Measurements from ENCODE around the gene BOLA1. TPM values are rescaled to one million over a fixed set of nuclear protein-coding genes. Genes with fewer than 3 reads are reported as not detected.

Gene BOLA1
- total RNA-seq, 2 experiments from 2014 or later = 25.1 to 28.8 TPM

- ATAC-seq (no peak), DNase-seq (no peak)
- Mint-ChIP-seq H3K36me3 (ENCODE audit: low read depth) (peaks cover 2% of the 10 kb centered on the region), H3K4me3 (no peak overlapping the region), H3K27me3 (no peaks in the 10 kb centered on the region), H3K27ac (no peak overlapping the region), H3K4me1 (ENCODE audit: low read depth) (peaks cover 20% of the 10 kb centered on the region), H3K9me3 (no peaks in the 10 kb centered on the region)
- intact Hi-C loops (cut with micrococcal nuclease) = no loop called here
- TF ChIP-seq CTCF (IDR thresholded peaks at IDR 0.05) = no peak
- POLR2A ChIA-PET = interaction anchor here (1.3 to 7.2 kb wide), 2 partner anchors 32 to 45 kb away, joined by 3 to 62 read pairs; a partner anchor contains a TSS
- CTCF ChIA-PET = interaction anchor here (1.7 kb wide), 1 partner anchor 30 kb away, joined by 5 read pairs; no protein-coding TSS in a partner anchor
These were observed 33.1 kb downstream of the BOLA1 start for GRCh38 chr1:149932474-149932873.

- H3K4me1 Mint-ChIP-seq (ENCODE audit: low read depth) = peaks cover 26% of the 10 kb centered on the region
- POLR2A ChIA-PET = interaction anchor here (1.3 to 7.2 kb wide), 2 partner anchors 33 to 46 kb away, joined by 3 to 62 read pairs; a partner anchor contains a TSS
- no peaks in the 10 kb centered on the region for H3K27me3 Mint-ChIP-seq
- DNase-seq = no peak
- no peak for TF ChIP-seq CTCF (IDR thresholded peaks at IDR 0.05)
- no peaks in the 10 kb centered on the region for H3K9me3 Mint-ChIP-seq
- ATAC-seq = no peak
- CTCF ChIA-PET = interaction anchor here (1.7 kb wide), 1 partner anchor 29 kb away, joined by 5 read pairs; no protein-coding TSS in a partner anchor
- intact Hi-C loops (cut with micrococcal nuclease) = no loop called here
- no peak overlapping the region for H3K27ac Mint-ChIP-seq
- no peak overlapping the region for H3K4me3 Mint-ChIP-seq
- H3K36me3 Mint-ChIP-seq (ENCODE audit: low read depth) = no peaks in the 10 kb centered on the region
These were observed 33.8 kb downstream of the BOLA1 start for GRCh38 chr1:149933208-149933607.

GRCh38 chr1:149934356-149934755, 35.0 kb downstream of the BOLA1 start:
- Mint-ChIP-seq H3K27ac (no peak overlapping the region), H3K36me3 (ENCODE audit: low read depth) (no peaks in the 10 kb centered on the region), H3K9me3 (no peaks in the 10 kb centered on the region), H3K27me3 (no peaks in the 10 kb centered on the region), H3K4me3 (no peak overlapping the region), H3K4me1 (ENCODE audit: low read depth) (peaks cover 26% of the 10 kb centered on the region)
- ATAC-seq = no peak
- no peak for TF ChIP-seq CTCF (IDR thresholded peaks at IDR 0.05)
- DNase-seq = no peak
- CTCF ChIA-PET = interaction anchor here (1.7 kb wide), 1 partner anchor 28 kb away, joined by 5 read pairs; no protein-coding TSS in a partner anchor
- POLR2A ChIA-PET = interaction anchor here (7.2 kb wide), 1 partner anchor 47 kb away, joined by 62 read pairs; a partner anchor contains a TSS
- intact Hi-C loops (cut with micrococcal nuclease) = no loop called here

- TF ChIP-seq CTCF (IDR thresholded peaks at IDR 0.05) = no peak
- peak within 1 kb of the TSS; percentile 5 for H3K4me3 Mint-ChIP-seq
- H3K27me3 Mint-ChIP-seq = no peaks in the 10 kb centered on the region
- ChIA-PET POLR2A (interaction anchor here (1.4 kb wide), 1 partner anchor 18 kb away, joined by 4 read pairs; no protein-coding TSS in a partner anchor), CTCF (no interaction called here)
- H3K9me3 Mint-ChIP-seq = no peaks in the 10 kb centered on the region
- intact Hi-C loops (cut with micrococcal nuclease) = no loop called here
- peaks cover 30% of the 10 kb centered on the region for H3K4me1 Mint-ChIP-seq (ENCODE audit: low read depth)
- H3K36me3 Mint-ChIP-seq (ENCODE audit: low read depth) = no peaks in the 10 kb centered on the region
- H3K27ac Mint-ChIP-seq = peak within 1 kb of the TSS; percentile 32
- no peak for DNase-seq
- no peak for ATAC-seq
These were observed 37.0 kb downstream of the BOLA1 start, which contains the start of gene MTMR11 for GRCh38 chr1:149936170-149936991. Gene MTMR11, minus strand, starts transcription at chr1:149936879. Its CDS starts 232 bp downstream, at chr1:149936647.

Measured in activated CD8-positive, alpha-beta T cell treated with anti-CD3 and anti-CD28 coated beads for 36 hours (primary cell).